Hepatocyte (in vitro differentiated cells): Measurements from ENCODE around the gene SRCIN1.

Experiments
- CTCF ChIP-seq: fragments of 200-600 bp; sonication (generic); IDR thresholded peaks from 2 replicates; pipeline ENCODE4 v1.5.1; 2016; ENCODE audit warnings: antibody characterized with exemption, mild to moderate bottlenecking; ENCODE audit not compliant: poor library complexity
- EZH2 ChIP-seq: fragments of 200-600 bp; sonication (generic); IDR thresholded peaks from 2 replicates; pipeline ENCODE4 v1.6.1; 2016; ENCODE audit warnings: antibody characterized with exemption, mild to moderate bottlenecking, borderline replicate concordance

- TF ChIP-seq CTCF, result no peak
- TF ChIP-seq EZH2, result no peak
These were observed 19.7 kb downstream of the SRCIN1 start for GRCh38 chr17:38585918-38586529.
